ENCODE measurements around the gene LRBA. TPM values are rescaled to one million over a fixed set of nuclear protein-coding genes. Genes with fewer than 3 reads are reported as not detected.

The LRBA gene
- total and polyA plus RNA-seq, 9 donors, result 9.7 to 49.2 (median 30.4) TPM

- no peak overlapping the region for H3K27ac ChIP-seq
- no peak for DNase-seq
Measured at GRCh38 chr4:150799207-150799606, 215.9 kb downstream of the LRBA start.

GRCh38 chr4:150794706-150795105 lies 220.4 kb downstream of the LRBA start:
- Histone ChIP-seq H3K4me1 (ENCODE audit: insufficient read depth) (no peaks in the 10 kb centered on the region), H3K9me3 (no peaks in the 10 kb centered on the region), H3K36me3 (no peaks in the 10 kb centered on the region), H3K4me3 (no peak overlapping the region), H3K27me3 (no peaks in the 10 kb centered on the region), H3K27ac (no peak overlapping the region)
- intact Hi-C loops (cut with DNase I), result no loop called here
- WGBS, 3 donors, result 78 to 88% (median 84%) methylated on average over 2 of the region's 2 CpGs
- DNase-seq, result no peak
- no peak for TF ChIP-seq EP300 (IDR thresholded peaks at IDR 0.05)
- TF ChIP-seq POLR2A (IDR thresholded peaks at IDR 0.05), result no peak
- TF ChIP-seq CTCF (IDR thresholded peaks at IDR 0.05), result no peak

More at GRCh38 chr4:150799207-150799606, 215.9 kb downstream of the LRBA start:
- intact Hi-C loops (cut with DNase I), result no loop called here
- Histone ChIP-seq H3K27me3 (no peaks in the 10 kb centered on the region), H3K36me3 (no peaks in the 10 kb centered on the region), H3K4me3 (no peak overlapping the region), H3K4me1 (ENCODE audit: insufficient read depth) (no peaks in the 10 kb centered on the region), H3K9me3 (no peaks in the 10 kb centered on the region)
- WGBS, 3 donors, result 90 to 95% (median 93%) methylated on average over 2 of the region's 2 CpGs
- TF ChIP-seq EP300 (IDR thresholded peaks at IDR 0.05) (no peak), POLR2A (IDR thresholded peaks at IDR 0.05) (no peak), CTCF (IDR thresholded peaks at IDR 0.05) (no peak)

GRCh38 chr4:150789864-150790263 lies 225.2 kb downstream of the LRBA start:
- TF ChIP-seq EP300 (IDR thresholded peaks at IDR 0.05) (no peak), POLR2A (IDR thresholded peaks at IDR 0.05) (no peak), CTCF (IDR thresholded peaks at IDR 0.05) (no peak)
- Histone ChIP-seq H3K4me1 (ENCODE audit: insufficient read depth) (no peaks in the 10 kb centered on the region), H3K4me3 (no peak overlapping the region), H3K27me3 (no peaks in the 10 kb centered on the region), H3K36me3 (no peaks in the 10 kb centered on the region), H3K9me3 (no peaks in the 10 kb centered on the region), H3K27ac (no peak overlapping the region)
- DNase-seq, result no peak
- intact Hi-C loops (cut with DNase I), result no loop called here

GRCh38 chr4:150784939-150785338 lies 230.1 kb downstream of the LRBA start:
- Histone ChIP-seq H3K36me3 (no peaks in the 10 kb centered on the region), H3K27me3 (no peaks in the 10 kb centered on the region), H3K4me3 (no peak overlapping the region), H3K9me3 (no peaks in the 10 kb centered on the region), H3K27ac (no peak overlapping the region), H3K4me1 (ENCODE audit: insufficient read depth) (no peaks in the 10 kb centered on the region)
- no peak for DNase-seq
- 83 to 85% (median 83%) methylated on average over 8 of the region's 8 CpGs for WGBS, 3 donors
- intact Hi-C loops (cut with DNase I), result no loop called here
- no peak for TF ChIP-seq CTCF (IDR thresholded peaks at IDR 0.05)
- no peak for TF ChIP-seq EP300 (IDR thresholded peaks at IDR 0.05)
- no peak for TF ChIP-seq POLR2A (IDR thresholded peaks at IDR 0.05)

- Histone ChIP-seq H3K4me1 (ENCODE audit: insufficient read depth) (no peaks in the 10 kb centered on the region), H3K27ac (no peak overlapping the region)
- 80 to 81% (median 81%) methylated on average over 4 of the region's 4 CpGs for WGBS, 3 donors
Measured at GRCh38 chr4:150784305-150784704, 230.8 kb downstream of the LRBA start.

More at GRCh38 chr4:150784305-150784704, 230.8 kb downstream of the LRBA start:
- intact Hi-C loops (cut with DNase I), result no loop called here
- no peak for TF ChIP-seq CTCF (IDR thresholded peaks at IDR 0.05)
- no peak for TF ChIP-seq EP300 (IDR thresholded peaks at IDR 0.05)
- TF ChIP-seq POLR2A (IDR thresholded peaks at IDR 0.05), result no peak
- Histone ChIP-seq H3K4me3 (no peak overlapping the region), H3K9me3 (no peaks in the 10 kb centered on the region), H3K36me3 (no peaks in the 10 kb centered on the region), H3K27me3 (no peaks in the 10 kb centered on the region)
- no peak for DNase-seq

Measured in ovary (tissue), 9 donors.